A673 (cell line): ENCODE results near the gene TAS2R38.

Experiments
- EZH2 ChIP-seq: fragments of 200-600 bp; sonication (generic); IDR thresholded peaks from 2 replicates; pipeline ENCODE4 v1.6.1; 2017; ENCODE audit warnings: borderline replicate concordance, low read depth, mild to moderate bottlenecking, mixed read lengths, antibody characterized with exemption, low read length; ENCODE audit not compliant: poor library complexity, severe bottlenecking
- TF ChIP-seq, protein P1 (sequence below): fragments of 300-800, 200-600 bp; sonication (generic); conservative IDR thresholded peaks from 2 replicates; pipeline ENCODE4 v1.5.1; 2017; ENCODE audit warnings: low read depth, mild to moderate bottlenecking, antibody characterized with exemption, low read length, moderate library complexity, mixed read lengths

DNA sequence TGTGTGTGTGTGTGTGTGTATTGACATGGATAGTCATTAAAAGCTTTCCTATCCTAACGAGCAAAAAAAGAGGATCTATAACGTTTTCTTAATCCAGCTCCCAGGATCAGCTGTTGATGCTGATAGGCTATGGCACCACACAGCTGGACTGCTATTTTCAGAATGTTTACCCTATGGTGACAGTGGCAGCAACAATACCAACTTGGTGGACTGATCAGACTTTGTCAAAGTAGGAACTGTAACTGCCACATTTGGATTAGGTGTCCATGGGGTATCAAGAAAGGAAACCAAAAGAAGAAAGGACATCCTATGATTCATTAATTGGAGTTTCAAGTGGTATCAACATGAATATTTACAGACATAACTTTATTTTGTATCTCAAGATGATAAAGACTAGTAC is 24.1 kb downstream of the TAS2R38 start:
- no peak for TF ChIP-seq EZH2
- TF ChIP-seq, protein P1, sequence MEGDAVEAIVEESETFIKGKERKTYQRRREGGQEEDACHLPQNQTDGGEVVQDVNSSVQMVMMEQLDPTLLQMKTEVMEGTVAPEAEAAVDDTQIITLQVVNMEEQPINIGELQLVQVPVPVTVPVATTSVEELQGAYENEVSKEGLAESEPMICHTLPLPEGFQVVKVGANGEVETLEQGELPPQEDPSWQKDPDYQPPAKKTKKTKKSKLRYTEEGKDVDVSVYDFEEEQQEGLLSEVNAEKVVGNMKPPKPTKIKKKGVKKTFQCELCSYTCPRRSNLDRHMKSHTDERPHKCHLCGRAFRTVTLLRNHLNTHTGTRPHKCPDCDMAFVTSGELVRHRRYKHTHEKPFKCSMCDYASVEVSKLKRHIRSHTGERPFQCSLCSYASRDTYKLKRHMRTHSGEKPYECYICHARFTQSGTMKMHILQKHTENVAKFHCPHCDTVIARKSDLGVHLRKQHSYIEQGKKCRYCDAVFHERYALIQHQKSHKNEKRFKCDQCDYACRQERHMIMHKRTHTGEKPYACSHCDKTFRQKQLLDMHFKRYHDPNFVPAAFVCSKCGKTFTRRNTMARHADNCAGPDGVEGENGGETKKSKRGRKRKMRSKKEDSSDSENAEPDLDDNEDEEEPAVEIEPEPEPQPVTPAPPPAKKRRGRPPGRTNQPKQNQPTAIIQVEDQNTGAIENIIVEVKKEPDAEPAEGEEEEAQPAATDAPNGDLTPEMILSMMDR, result no peak
